ENCODE measurements around the gene NECTIN3.

The NECTIN3 gene

DNA sequence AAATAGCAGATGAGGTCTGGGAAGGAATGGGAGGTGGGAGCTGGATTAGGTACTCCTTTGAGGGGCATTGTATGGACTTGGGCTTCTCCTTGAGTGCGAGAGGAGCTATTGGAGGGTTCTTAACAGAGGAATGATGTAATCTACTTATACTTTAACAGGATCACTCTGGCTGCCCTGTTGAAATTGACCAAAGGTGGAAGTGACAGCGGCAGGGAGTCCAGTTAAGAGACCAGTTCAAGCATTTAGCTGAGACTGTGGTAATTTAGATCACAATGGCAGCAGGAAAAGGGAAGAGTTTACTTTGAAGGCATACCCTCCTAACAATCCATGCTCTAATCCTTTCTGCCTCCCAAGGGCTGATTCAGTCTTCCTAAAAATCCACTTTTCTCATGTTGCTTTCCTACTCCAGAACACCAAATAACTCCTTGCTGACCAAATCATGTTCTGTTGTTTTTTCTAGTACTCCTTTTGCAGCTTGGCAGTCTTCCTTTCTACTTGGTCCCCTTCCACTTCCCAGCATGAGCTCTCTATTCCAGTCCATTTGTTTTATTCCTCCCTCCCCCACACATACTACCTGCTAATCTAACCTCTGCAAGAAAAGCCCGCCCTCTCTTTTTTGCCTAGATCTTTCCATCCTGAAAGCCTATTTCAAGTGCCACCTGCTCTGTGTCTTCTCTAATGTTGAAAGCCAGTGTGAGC lies 139.4 kb downstream of the NECTIN3 start:
- DNase-seq: no peak

DNA sequence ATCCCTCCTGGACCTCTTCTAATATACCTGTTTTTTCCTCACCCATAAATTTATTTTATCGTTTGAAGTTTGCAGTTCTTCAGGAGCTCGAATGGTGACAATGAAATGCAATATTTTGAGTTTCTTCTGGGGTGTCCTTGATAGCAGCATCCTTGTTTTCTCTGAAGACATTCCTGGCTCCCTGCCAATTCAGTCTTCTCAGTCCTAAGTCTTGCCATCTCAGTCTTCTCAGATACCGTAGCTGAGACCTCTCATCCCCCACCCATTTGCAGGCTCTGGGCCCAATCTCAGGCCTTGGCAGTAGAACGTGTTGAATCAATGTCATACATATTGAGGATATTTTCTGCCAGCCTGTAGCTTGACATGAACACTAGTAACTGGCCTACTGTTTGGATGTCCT lies 140.9 kb downstream of the NECTIN3 start:
- DNase-seq: no peak

DNA sequence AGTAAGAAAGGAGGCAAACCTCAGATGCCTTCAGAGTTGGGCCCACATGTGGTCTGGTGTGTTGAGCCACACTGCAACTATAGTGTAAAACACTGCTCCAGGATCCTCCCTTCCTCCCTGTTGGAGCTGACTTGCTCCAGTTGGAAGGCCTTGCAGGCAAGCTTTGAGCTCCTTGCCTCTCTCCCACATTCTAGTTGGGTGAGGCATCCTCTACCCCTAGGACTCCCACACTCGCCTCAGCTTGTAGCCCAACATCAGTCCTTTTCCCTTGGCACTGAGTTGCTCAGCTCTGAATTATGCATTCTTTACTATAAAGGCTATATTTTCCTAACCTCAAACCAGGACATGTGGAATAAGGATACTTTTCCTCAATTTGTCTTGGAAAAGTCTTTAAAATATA lies 143.9 kb downstream of the NECTIN3 start:
- DNase-seq: no peak

DNA sequence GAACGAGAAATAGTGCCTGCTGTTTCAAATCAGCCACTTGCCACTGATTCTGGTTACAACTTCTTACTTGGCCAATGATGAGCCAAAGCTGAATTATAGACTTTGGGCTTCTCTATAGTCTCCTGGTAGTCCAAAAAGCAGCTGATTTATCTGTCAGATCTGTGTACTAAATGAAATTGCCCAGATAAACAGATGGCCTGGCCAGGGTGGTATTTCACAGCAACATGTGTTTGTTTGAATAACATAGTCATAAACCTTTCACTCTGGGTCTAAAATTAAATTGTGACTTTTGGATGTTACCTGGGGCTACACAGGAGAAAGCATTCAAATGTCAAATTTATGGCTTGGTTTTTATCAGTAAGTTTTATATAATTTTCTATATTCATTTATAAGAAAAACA lies 147.0 kb downstream of the NECTIN3 start:
- DNase-seq: no peak

DNA sequence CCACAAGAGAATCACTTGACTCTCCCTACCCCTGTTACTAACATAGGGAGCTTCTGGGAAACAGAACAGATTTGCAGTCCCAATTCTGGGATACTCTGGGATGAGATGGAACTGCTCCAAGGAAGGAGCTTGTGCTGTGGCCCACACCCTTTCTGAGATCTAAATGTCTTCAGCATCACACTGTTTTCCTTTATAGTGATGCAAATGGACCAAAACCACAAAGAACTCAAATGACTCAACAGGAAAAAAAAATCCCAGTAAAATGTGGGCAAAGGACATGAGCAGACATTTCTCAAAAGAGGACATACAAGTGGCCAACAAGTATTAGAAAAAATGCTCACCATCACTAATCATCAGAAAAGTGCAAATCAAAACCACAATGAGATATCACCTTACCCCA lies 155.6 kb downstream of the NECTIN3 start:
- DNase-seq: no peak

DNA sequence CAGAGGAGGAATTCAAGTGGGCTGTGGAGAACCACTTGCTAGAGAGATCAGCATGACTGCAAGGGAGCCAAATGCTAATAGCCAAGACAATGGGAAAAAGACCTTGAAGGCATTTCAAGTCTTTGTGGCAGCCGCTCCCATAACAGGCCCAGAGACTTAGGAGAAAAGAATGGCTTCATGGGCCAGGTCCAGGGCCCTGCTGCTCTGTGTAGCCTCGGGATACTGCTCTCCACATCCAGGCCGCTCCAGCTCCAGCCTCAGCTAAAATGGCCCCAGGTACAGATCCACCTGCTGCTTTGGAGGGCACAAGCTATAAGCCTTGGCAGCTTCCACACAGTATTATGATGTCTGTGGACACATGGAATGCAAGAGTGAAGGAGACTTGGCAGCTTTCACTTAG lies 157.7 kb downstream of the NECTIN3 start:
- DNase-seq: no peak

DNA sequence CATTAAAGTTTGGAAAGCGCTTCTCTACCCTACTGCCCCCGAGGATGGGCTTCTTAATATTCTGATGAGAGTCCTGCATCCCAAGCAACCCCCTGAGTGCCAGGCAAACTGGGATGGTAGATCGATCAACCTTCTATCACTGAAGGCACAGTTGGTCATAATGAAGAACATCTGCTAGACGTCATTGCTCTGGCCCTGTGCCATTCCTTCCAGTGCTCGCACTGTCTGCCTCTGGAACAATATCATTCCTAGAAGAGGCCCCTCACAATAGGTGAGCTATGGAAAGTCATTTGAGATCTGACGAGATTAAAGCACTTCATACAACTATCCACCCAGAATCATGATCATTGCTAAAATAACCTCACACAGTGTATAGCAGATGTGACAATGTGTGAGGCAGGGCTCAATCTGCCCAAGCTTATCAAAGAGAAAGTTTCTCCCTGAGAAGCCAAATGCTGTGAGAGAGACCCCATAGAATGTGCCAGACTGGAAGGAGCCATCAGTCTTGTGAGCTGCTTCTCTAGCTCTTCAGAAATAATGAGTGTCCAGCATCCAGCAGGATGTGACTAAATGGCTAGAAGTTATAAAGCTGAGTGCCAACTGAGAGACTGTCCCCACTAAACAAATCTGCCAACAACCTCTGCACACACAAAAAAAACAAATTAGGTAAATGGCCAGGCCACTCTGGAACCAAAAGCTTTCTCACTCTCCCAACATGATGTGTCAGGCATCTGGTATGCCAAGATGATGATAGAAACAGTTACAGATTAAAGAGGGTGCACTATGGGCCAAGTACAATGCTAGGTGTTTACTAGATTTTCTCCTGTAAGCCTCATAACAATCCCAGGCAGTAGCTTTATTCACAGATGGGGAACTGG lies 165.5 kb downstream of the NECTIN3 start:
- no peak for DNase-seq

DNA sequence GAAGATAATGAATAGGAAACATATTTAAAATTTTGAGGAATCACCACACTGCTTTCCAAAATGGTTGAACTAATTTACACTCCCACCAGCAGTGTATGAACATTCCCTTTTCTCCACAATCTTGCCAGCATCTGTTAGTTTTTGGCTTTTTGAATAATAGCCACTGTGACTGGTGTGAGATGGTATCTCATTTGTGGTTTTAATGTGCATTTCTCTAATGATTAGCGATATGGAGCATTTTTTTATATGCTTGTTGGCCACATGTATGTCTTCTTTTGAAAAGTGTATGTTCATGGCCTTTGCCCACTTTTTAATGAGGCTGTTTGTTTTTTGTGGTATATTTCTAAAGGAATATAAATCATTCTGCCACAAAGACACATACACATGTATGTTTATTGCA lies 166.3 kb downstream of the NECTIN3 start:
- DNase-seq: no peak

DNA sequence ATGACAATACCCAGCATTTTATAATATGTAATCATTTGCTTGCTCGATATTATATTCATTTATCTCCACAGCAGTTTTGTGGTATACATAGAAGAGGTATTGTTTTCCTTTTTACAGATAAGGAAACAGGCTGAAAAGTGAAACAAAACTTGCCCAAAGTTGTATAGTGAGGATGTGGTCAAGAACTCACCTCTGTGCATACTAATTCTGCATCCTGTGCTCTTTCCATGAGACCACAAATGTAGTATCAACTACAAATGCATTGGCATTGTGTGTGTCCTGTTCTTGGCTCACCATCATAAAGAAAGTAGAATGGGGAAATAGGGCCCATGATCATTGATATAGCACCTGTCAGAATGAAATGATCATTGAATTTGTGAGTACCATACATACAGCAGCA lies 167.3 kb downstream of the NECTIN3 start:
- no peak for DNase-seq

DNA sequence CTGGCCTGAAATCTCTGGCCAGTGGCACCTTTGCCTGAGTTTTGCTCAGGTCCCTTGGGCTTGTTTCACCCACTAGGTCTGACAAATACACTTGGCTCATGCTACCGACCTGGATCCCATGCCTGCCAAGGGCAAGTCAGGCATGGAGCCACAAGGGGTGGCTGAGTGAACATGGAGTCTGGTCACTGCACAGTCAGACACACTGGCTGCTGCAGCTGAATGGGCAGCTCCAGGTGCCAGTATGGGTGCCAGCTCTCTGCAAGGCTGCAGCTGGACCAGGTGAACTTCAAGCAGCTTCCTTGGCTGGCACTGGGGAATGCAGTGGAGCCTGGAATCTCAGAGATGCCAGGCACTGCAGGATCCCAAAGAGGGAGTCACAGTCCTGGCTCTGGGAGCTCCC lies 170.3 kb downstream of the NECTIN3 start:
- no peak for DNase-seq
